Endothelial cell of umbilical vein (primary cell): ENCODE data around the gene MIB2. TPM values are rescaled to one million over a fixed set of nuclear protein-coding genes. Genes with fewer than 3 reads are reported as not detected.
A peak's percentile ranks its signal among the peaks of the same experiment; 100 is the strongest.

ENCODE experiments used
- BruUV-seq: library from RNA; stranded (reverse); fragments of 400-500 nt; replicated peaks from 2 replicates; lab custom pipeline; 2021; lab: Mats Ljungman, UMichigan
- CTCF ChIA-PET: fragments of 300-600, 350-600 bp; sonication (Branson Sonifier 250); formaldehyde crosslinking; loops from one replicate; lab custom pipeline; 2021; ENCODE audit warnings: antibody characterized with exemption, inconsistent platforms; lab: Charles Lee
- POLR2A ChIA-PET: fragments of 300-600, 350-600 bp; sonication (Branson Sonifier 250); formaldehyde crosslinking; loops from one replicate; lab custom pipeline; 2021; ENCODE audit warnings: antibody characterized with exemption, inconsistent platforms; lab: Charles Lee
- DNase-seq: peaks from one replicate; pipeline ENCODE4 v3.0.0-alpha.2; 2011; ENCODE audit warnings: low read depth, low spot score
- FAIRE-seq: peaks from 2 replicates; lab custom pipeline; 2011; peaks lifted over from hg19 to GRCh38; lab: Jason Lieb, UNC
- H2AFZ ChIP-seq: 2 replicates; pipeline ENCODE4 v1.6.0; 2012; ENCODE audit warnings: low read depth, low read length, control low read depth, inconsistent platforms
- H3K27ac ChIP-seq: 2 replicates; pipeline ENCODE4 v1.5.1; 2011; ENCODE audit warnings: low read depth, mild to moderate bottlenecking, control low read depth, low read length, moderate library complexity; ENCODE audit not compliant: insufficient read depth
- H3K27me3 ChIP-seq, 2 experiments: 2 replicates each; pipeline versions ENCODE4 v1.6.0 to v1.6.1; 2011; ENCODE audit warnings: low read length in 2 of 2, mixed read lengths in 1 of 2; ENCODE audit not compliant: control insufficient read depth in 2 of 2, insufficient read depth in 2 of 2
- H3K36me3 ChIP-seq, 2 experiments: 2 replicates in 1 of 2; 3 replicates in 1 of 2; pipeline ENCODE4 v1.5.1; 2011; ENCODE audit warnings: low read length in 2 of 2, mild to moderate bottlenecking in 1 of 2, moderate library complexity in 1 of 2; ENCODE audit not compliant: control insufficient read depth in 2 of 2, insufficient read depth in 2 of 2; ENCODE audit errors: extremely low read depth in 1 of 2
- H3K4me1 ChIP-seq: 3 replicates; pipeline ENCODE4 v1.5.1; 2011; ENCODE audit warnings: mild to moderate bottlenecking, low read length; ENCODE audit not compliant: control insufficient read depth, insufficient read depth; ENCODE audit errors: extremely low read depth
- H3K4me2 ChIP-seq: 2 replicates; pipeline ENCODE4 v1.6.1; 2011; ENCODE audit warnings: low read length, control low read depth, mixed read lengths; ENCODE audit not compliant: insufficient read depth
- H3K4me3 ChIP-seq, 3 experiments: fragments of 200-600 bp in 1 of 3; sonication (generic), shearing (Covaris generic) in 1 of 3; replicated peaks in 1 of 3; 2 replicates each; pipeline ENCODE4 v1.5.1; 2011 to 2016; ENCODE audit warnings: control low read depth in 3 of 3, low read length in 3 of 3, mild to moderate bottlenecking in 2 of 3, inconsistent platforms in 1 of 3, low read depth in 1 of 3, moderate library complexity in 1 of 3; ENCODE audit not compliant: insufficient read depth in 1 of 3
- H3K79me2 ChIP-seq: 2 replicates; pipeline ENCODE4 v1.6.0; 2012; ENCODE audit warnings: low read length, inconsistent platforms; ENCODE audit not compliant: control insufficient read depth, insufficient read depth
- H3K9ac ChIP-seq: replicated peaks from 2 replicates; pipeline ENCODE3; 2011; ENCODE audit warnings: low read length, control low read depth; ENCODE audit not compliant: insufficient read depth; ENCODE audit errors: extremely low read depth
- H3K9me1 ChIP-seq: replicated peaks from 3 replicates; pipeline ENCODE4 v1.6.0; 2011; ENCODE audit warnings: mild to moderate bottlenecking, low read length; ENCODE audit not compliant: control insufficient read depth, insufficient read depth; ENCODE audit errors: extremely low read depth
- H3K9me3 ChIP-seq: replicated peaks from 2 replicates; pipeline ENCODE4 v1.5.1; 2012; ENCODE audit warnings: low read length, inconsistent platforms; ENCODE audit not compliant: control insufficient read depth, insufficient read depth
- H4K20me1 ChIP-seq: replicated peaks from 2 replicates; pipeline ENCODE3; 2011; ENCODE audit warnings: mild to moderate bottlenecking, low read length; ENCODE audit not compliant: control insufficient read depth, insufficient read depth; ENCODE audit errors: extremely low read depth
- EZH2 ChIP-seq: IDR thresholded peaks from 2 replicates; pipeline ENCODE4 v1.6.1; 2012; ENCODE audit warnings: borderline replicate concordance, low read depth, mild to moderate bottlenecking, moderate library complexity, low read length, inconsistent platforms; ENCODE audit not compliant: severe bottlenecking
- FOS ChIP-seq: IDR thresholded peaks from 2 replicates; pipeline ENCODE4 v1.6.1; 2011; ENCODE audit warnings: mild to moderate bottlenecking, low read length, moderate library complexity, borderline replicate concordance; ENCODE audit not compliant: insufficient read depth
- GATA2 ChIP-seq: IDR thresholded peaks from 2 replicates; pipeline ENCODE4 v1.7.0; 2011; ENCODE audit warnings: low read depth, mild to moderate bottlenecking, moderate library complexity, mixed read lengths, low read length; ENCODE audit not compliant: insufficient read length, insufficient read depth
- JUN ChIP-seq: IDR thresholded peaks from 2 replicates; pipeline ENCODE4 v1.6.1; 2011; ENCODE audit warnings: borderline replicate concordance, low read depth; ENCODE audit not compliant: insufficient read length, insufficient read depth
- MYC ChIP-seq: IDR thresholded peaks from one replicate; pipeline ENCODE4 v1.6.1; 2011; ENCODE audit warnings: mild to moderate bottlenecking, low read depth, low read length
- POLR2AphosphoS5 ChIP-seq: IDR thresholded peaks from 2 replicates; pipeline ENCODE4 v1.6.1; 2012; ENCODE audit warnings: low read depth, mild to moderate bottlenecking, control low read depth, low read length, moderate library complexity; ENCODE audit not compliant: insufficient read depth
- dilution Hi-C: fragments of 300-500 bp; cut with MboI; formaldehyde crosslinking; loops from one replicate; pipeline ENCODE4 v1.15.0; 2019; ENCODE audit warnings: low sequenced_read_pairs; ENCODE audit not compliant: extremely low pct_ligation_motif_present
- intact Hi-C: fragments of 100-400 bp; cut with micrococcal nuclease; formaldehyde crosslinking; loops from one replicate; pipeline ENCODE4 v1.10.0; 2022
- polyA plus RNA-seq, 4 experiments: library from polyadenylated mRNA; depleted of rRNA in 3 of 4; stranded (reverse) in 3 of 4; unstranded in 1 of 4; fragments of >200 nt; gene quantifications; 2 replicates each; pipeline versions ENCODE4 v1.2.1 to v1.2.3, GENCODE V29; 2011 to 2012; ENCODE audit warnings: missing spikeins in 1 of 4
- total RNA-seq: library from RNA; stranded (reverse); gene quantifications from 2 replicates; pipeline ENCODE4 v1.2.3, GENCODE V29; 2021
- TF ChIP-seq, protein P1 (sequence below), 2 donors: IDR thresholded peaks; 1 replicate in 1 of 2; 2 replicates in 1 of 2; pipeline ENCODE4 v1.5.1; 2011; ENCODE audit warnings: low read length in 2 of 2, mild to moderate bottlenecking in 2 of 2, moderate library complexity in 2 of 2, control low read depth in 1 of 2, inconsistent platforms in 1 of 2, low read depth in 1 of 2; ENCODE audit not compliant: insufficient read depth in 1 of 2; ENCODE audit errors: extremely low read depth in 1 of 2

The MIB2 gene
- total and polyA plus RNA-seq, 2 donors (not counting 3 experiments of a cell fraction or from before 2014, with no cell fraction given) = 25.9 to 45.0 TPM

DNA sequence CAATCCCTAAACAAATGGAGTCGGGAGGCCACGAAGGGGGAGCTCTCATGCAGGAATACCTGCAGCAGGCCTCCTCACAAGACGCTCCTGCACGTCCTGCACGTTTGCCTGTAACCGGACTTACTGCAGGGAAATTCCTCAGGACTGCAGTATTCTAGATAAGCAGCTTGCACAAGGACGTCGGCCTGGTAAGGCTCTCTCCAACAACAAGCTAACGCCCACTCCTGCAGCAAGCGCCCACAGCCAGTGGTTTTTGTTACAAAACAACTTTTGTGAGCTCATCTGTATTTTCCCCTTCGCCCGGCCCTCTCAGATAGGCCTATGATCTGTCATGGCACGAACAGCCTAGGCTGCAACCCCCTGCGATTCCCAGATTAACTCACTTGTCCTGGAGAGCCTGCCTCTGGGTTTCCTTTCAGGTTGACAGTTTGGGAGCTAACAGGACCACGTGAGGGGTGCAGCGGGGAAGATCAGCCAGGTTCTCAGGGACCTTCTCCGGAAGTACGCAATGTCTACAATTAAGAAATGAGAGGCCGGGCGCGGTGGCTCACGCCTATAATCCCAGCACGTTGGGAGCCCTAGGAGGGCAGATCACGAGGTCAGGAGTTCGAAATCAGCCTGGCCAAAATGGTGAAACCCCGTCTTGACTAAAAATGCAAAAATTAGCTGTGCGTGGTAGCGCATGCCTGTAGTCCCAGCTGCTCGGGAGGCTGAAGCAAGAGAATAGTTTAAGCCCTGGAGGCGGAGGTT is 921 bp upstream of the MIB2 start:
- Histone ChIP-seq H3K4me2 (peak overlapping the region; percentile 62), H3K27me3 (no peaks in the 10 kb centered on the region), H3K79me2 (peaks cover 3% of the 10 kb centered on the region), H3K9me1 (no peaks in the 10 kb centered on the region), H3K27ac (no peak overlapping the region), H4K20me1 (no peaks in the 10 kb centered on the region), H3K4me1 (peaks cover 16% of the 10 kb centered on the region), H3K9ac (peak overlapping the region; percentile 33), H3K4me3 (peak overlapping the region; percentile 68 to 99 (median 74)), H2AFZ (no peak overlapping the region), H3K9me3 (no peaks in the 10 kb centered on the region), H3K36me3 (peaks cover 0 to 2% of the 10 kb centered on the region in 2 experiments)
- dilution Hi-C loops (no loop called here), intact Hi-C loops (no loop called here)
- no peak for TF ChIP-seq GATA2
- TF ChIP-seq MYC = no peak
- TF ChIP-seq, protein P1, sequence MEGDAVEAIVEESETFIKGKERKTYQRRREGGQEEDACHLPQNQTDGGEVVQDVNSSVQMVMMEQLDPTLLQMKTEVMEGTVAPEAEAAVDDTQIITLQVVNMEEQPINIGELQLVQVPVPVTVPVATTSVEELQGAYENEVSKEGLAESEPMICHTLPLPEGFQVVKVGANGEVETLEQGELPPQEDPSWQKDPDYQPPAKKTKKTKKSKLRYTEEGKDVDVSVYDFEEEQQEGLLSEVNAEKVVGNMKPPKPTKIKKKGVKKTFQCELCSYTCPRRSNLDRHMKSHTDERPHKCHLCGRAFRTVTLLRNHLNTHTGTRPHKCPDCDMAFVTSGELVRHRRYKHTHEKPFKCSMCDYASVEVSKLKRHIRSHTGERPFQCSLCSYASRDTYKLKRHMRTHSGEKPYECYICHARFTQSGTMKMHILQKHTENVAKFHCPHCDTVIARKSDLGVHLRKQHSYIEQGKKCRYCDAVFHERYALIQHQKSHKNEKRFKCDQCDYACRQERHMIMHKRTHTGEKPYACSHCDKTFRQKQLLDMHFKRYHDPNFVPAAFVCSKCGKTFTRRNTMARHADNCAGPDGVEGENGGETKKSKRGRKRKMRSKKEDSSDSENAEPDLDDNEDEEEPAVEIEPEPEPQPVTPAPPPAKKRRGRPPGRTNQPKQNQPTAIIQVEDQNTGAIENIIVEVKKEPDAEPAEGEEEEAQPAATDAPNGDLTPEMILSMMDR (IDR thresholded peaks at IDR 0.05; ENCODE audit: extremely low read depth in 1 of 2, insufficient read depth in 1 of 2, low read depth in 1 of 2, low read length in 2 of 2) = no peak
- TF ChIP-seq EZH2 = no peak
- no peak for TF ChIP-seq FOS
- TF ChIP-seq POLR2AphosphoS5 = no peak
- no peak for TF ChIP-seq JUN
- POLR2A ChIA-PET = no interaction called here
- DNase-seq (no peak), FAIRE-seq (peak; percentile 60)
- BruUV-seq = TSS peak; percentile 53
- CTCF ChIA-PET = interaction anchor here (1.1 to 1.8 kb wide), 3 partner anchors 11 to 37 kb away, joined by 4 to 6 read pairs (median 6); no protein-coding TSS in a partner anchor
